ENCODE data around the gene DNAJC17.

DNA sequence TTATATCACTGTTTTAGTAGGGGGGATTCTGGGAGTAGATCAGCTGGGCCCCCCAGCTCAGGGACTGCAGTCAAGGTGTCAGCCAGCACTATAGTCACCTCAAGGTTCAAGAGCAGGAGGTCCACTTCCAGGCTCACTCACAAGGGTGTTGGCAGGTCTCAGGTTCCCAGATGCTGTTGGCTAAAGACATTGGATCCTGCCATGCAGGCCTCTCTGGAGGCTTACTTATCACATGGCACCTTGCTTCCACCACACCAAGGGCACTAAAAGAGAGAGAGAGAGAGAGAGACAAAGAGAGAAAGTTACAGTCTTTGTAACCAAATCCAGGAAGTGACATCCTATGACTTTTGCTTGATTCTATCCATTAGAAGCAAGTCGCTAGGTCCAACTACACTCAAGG, 28.7 kb upstream of the DNAJC17 start:
- TF ChIP-seq, protein P1, sequence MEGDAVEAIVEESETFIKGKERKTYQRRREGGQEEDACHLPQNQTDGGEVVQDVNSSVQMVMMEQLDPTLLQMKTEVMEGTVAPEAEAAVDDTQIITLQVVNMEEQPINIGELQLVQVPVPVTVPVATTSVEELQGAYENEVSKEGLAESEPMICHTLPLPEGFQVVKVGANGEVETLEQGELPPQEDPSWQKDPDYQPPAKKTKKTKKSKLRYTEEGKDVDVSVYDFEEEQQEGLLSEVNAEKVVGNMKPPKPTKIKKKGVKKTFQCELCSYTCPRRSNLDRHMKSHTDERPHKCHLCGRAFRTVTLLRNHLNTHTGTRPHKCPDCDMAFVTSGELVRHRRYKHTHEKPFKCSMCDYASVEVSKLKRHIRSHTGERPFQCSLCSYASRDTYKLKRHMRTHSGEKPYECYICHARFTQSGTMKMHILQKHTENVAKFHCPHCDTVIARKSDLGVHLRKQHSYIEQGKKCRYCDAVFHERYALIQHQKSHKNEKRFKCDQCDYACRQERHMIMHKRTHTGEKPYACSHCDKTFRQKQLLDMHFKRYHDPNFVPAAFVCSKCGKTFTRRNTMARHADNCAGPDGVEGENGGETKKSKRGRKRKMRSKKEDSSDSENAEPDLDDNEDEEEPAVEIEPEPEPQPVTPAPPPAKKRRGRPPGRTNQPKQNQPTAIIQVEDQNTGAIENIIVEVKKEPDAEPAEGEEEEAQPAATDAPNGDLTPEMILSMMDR (IDR thresholded peaks at IDR 0.05), result no peak
- TF ChIP-seq POLR2AphosphoS5 (IDR thresholded peaks at IDR 0.05), result no peak
